ACC112 (cell line): ENCODE results near the gene CFAP99.

ENCODE experiments used
- H2AFZ ChIP-seq: fragments of 200-600 bp; sonication (generic); one replicate; pipeline ENCODE4 v1.6.0; 2017; ENCODE audit warnings: antibody characterized with exemption, low read length; ENCODE audit not compliant: unreplicated experiment
- H3K27ac ChIP-seq: fragments of 200-600 bp; sonication (generic); 2 replicates; pipeline ENCODE4 v1.5.1; 2014; ENCODE audit warnings: low read depth, mild to moderate bottlenecking, antibody characterized with exemption, low read length, moderate library complexity
- H3K27me3 ChIP-seq: fragments of 200-600 bp; sonication (generic); 2 replicates; pipeline ENCODE4 v1.6.1; 2014; ENCODE audit warnings: mild to moderate bottlenecking, antibody characterized with exemption, low read length, moderate library complexity, mixed read lengths; ENCODE audit not compliant: insufficient read depth
- H3K36me3 ChIP-seq: fragments of 200-600 bp; sonication (generic); 2 replicates; pipeline ENCODE4 v1.6.1; 2016; ENCODE audit warnings: mild to moderate bottlenecking, antibody characterized with exemption, low read length, moderate library complexity, mixed read lengths; ENCODE audit not compliant: insufficient read depth
- H3K4me1 ChIP-seq: fragments of 200-600 bp; sonication (generic); one replicate; pipeline ENCODE4 v1.6.1; 2016; ENCODE audit warnings: low read length, mixed read lengths; ENCODE audit not compliant: insufficient read depth, unreplicated experiment, control insufficient read depth
- H3K4me3 ChIP-seq: fragments of 200-600 bp; sonication (generic); 2 replicates; pipeline ENCODE4 v1.5.1; 2014; ENCODE audit warnings: mild to moderate bottlenecking, low read depth, low read length
- H3K79me2 ChIP-seq: fragments of 200-600 bp; sonication (generic); one replicate; pipeline ENCODE4 v1.6.0; 2016; ENCODE audit warnings: low read length; ENCODE audit not compliant: control insufficient read depth, unreplicated experiment, insufficient read depth

Gene CFAP99

DNA sequence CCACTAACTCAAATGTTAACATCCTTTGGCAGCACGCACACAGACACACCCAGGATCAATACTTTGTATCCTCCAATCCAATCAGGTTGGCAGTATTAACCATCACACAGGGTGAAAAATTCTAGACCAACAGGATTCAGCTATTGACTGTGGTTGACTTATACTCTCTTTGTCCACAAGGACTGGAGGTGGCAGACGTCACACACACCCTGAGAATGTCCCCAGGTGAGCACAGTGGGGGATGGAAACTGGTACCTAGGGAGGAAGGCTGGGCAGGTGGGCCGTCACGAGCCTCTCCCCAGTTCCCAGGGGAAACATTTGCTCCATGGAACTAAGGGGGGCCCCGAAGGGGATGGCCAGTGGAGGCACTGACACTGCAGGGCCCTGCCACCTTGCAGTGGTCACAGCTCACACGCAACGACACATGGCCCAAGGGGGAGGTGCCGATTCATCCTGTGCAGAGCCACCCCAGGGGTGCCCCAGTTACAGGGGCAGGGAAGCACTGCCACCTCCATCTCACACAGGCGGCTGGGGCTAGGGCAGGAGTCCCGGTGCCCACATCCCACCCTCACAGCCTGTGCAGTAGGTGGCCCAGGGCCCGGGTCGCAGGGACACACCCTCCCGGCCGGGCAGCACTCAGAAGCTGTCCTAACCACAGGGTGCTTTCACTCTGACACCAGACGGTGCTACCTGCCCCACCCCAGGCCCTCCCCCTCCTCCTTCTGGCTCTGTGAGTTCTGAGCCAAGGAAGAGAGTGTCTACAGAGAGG is 17.7 kb upstream of the CFAP99 start:
- no peaks in the 10 kb centered on the region for H3K36me3 ChIP-seq
- H3K27me3 ChIP-seq = no peaks in the 10 kb centered on the region
- H3K4me1 ChIP-seq = peaks cover 8% of the 10 kb centered on the region
- H3K4me3 ChIP-seq = no peak overlapping the region
- no peak overlapping the region for H3K27ac ChIP-seq
- H2AFZ ChIP-seq = no peak overlapping the region
- H3K79me2 ChIP-seq = no peaks in the 10 kb centered on the region

DNA sequence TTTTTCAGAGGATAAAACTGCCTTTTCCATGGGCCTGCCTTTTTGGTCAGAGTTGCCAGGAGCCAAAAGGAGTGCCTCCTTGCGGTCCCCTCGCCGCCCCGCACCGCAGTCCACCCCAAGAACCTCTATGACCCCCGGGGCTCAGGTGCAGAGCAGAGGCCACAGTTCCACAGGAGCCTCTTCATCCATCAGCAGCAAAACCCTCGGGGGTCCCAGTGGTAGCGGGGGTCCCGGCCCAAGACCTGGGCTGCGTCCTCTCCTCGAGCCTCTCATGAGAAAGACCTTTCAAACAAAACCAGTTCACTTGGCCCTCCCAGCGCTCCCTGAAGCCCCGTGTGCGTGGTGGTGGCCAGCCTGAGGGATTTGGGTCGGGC is 17.2 kb upstream of the CFAP99 start:
- Histone ChIP-seq H3K79me2 (no peaks in the 10 kb centered on the region), H2AFZ (peak overlapping the region; percentile 65), H3K27ac (no peak overlapping the region), H3K4me1 (peaks cover 8% of the 10 kb centered on the region), H3K4me3 (peak overlapping the region; percentile 61), H3K27me3 (no peaks in the 10 kb centered on the region), H3K36me3 (no peaks in the 10 kb centered on the region)

DNA sequence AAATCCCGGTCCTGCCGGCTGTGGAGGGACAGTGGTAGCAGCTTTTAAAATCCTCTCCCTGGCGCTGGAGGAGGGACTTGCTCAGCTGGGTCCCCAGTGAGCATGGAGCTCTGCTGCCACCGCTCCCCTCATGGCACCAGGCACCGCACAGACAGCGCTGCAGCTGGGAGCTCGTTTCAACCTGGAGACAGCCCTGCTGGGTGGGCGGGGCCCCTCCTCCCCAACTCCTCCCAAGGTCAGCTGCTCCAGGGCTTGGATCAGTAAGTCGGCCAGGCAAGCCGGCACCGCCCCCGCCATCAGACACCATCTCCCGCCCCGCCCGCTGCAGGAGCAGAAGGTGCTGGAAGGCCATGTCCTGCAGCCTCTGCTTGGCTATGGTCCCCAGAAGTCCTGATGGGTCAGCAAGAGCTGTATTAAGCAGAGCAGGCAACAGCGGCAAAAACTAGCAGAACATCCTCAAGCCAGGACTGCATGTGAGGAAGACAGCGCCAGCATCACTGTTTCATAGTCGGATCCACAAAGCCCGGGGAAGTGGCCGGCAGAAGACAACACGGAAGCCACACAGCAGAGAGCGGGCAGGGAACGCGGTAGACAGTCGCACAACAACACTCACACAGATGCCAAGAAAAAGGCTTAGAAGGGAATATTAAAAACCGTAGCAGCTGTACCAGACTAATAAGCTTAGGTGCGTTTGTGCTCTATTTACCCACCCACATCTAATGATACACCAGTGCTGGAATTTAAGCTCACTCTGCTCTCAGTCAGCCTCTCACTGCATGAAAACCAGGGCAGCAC is 16.5 kb upstream of the CFAP99 start:
- Histone ChIP-seq H3K4me1 (peaks cover 8% of the 10 kb centered on the region), H3K79me2 (no peaks in the 10 kb centered on the region), H3K36me3 (no peaks in the 10 kb centered on the region), H2AFZ (peak overlapping the region; percentile 65), H3K27ac (no peak overlapping the region), H3K27me3 (no peaks in the 10 kb centered on the region), H3K4me3 (peak overlapping the region; percentile 61)

DNA sequence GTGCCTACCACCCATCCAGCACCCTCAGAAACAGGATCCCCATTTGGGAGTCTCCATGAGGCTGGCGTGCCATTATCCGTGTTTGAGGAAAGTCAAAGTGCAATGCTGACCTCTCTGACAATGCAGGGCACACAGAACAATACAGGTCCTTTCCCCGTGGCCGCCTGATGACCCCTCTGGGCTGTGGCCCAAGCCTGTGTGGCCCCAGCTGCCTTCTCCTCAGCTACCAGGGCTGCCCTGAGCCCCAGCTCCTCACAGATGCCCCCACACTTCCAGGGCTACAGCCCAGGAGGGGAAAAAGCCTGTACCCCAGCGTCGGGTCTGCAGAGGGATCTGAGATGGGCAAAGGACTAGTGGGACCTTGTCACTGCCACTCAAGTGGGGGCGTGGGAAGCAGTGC is 15.8 kb upstream of the CFAP99 start:
- Histone ChIP-seq H3K27ac (no peak overlapping the region), H3K4me1 (peaks cover 8% of the 10 kb centered on the region), H3K79me2 (no peaks in the 10 kb centered on the region), H3K4me3 (no peak overlapping the region), H3K27me3 (no peaks in the 10 kb centered on the region), H3K36me3 (no peaks in the 10 kb centered on the region), H2AFZ (no peak overlapping the region)

DNA sequence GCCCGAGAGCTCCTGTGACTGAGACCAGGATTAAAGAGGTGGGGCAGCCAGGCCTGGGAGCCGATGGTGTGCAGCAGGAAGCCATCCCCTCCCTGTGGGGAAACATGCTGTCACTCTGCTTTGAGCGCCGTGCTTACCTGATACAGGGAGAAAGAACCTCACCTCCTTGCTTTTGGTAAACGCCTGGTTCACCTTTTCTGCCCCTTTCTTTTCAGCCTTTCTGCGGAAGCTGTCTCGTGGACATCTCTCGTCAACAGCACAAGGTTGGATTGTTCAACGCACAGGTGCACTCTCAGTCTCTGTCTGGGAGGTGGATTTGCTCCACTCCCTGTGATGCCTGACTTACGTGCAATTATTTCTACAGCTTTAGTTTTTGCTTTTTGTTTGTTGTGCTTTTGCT is 12.3 kb upstream of the CFAP99 start:
- Histone ChIP-seq H3K27me3 (no peaks in the 10 kb centered on the region), H2AFZ (no peak overlapping the region), H3K27ac (no peak overlapping the region), H3K79me2 (peaks cover 11% of the 10 kb centered on the region), H3K36me3 (no peaks in the 10 kb centered on the region), H3K4me1 (peaks cover 8% of the 10 kb centered on the region), H3K4me3 (no peak overlapping the region)

DNA sequence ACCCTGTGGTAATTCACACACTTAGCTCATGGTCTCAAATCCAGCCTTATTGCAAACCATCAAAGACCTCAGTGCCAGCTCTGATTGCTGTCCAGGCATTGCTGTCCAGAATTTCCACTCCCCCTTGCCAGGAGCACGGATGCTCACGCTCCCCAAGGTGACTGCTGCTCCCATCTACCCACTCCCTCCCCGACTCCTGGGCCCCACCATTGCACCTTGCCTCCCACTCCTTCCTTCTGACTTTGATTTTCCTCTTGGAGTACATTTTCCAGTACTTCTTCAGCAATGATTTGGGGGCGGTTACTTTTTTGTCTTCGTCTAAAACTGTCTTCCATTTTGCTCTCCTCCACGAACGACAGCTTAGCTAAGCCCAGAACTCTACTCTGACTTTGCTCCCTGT is 11.8 kb upstream of the CFAP99 start:
- Histone ChIP-seq H3K27me3 (no peaks in the 10 kb centered on the region), H3K36me3 (no peaks in the 10 kb centered on the region), H2AFZ (no peak overlapping the region), H3K27ac (no peak overlapping the region), H3K4me1 (peaks cover 10% of the 10 kb centered on the region), H3K4me3 (no peak overlapping the region), H3K79me2 (peaks cover 11% of the 10 kb centered on the region)

DNA sequence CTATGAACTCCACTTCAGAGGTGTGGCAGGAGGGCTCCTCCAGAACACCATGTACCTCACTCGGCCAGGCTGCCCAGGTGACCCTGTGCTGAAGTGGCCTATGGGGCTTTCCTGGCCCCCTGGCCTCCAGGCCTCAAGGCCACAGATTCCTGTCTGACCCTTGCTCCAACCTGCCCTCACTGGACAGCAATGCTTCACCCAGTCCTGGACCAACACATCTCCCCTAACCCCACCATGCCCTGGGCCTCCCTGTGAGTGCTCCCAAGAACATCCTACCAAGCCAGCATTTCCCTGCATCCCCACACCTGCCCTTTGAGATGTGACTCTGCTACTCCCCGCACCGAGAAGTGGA is 10.8 kb upstream of the CFAP99 start:
- Histone ChIP-seq H2AFZ (no peak overlapping the region), H3K4me3 (no peak overlapping the region), H3K79me2 (peaks cover 11% of the 10 kb centered on the region), H3K36me3 (no peaks in the 10 kb centered on the region), H3K4me1 (peaks cover 12% of the 10 kb centered on the region), H3K27me3 (no peaks in the 10 kb centered on the region), H3K27ac (no peak overlapping the region)

DNA sequence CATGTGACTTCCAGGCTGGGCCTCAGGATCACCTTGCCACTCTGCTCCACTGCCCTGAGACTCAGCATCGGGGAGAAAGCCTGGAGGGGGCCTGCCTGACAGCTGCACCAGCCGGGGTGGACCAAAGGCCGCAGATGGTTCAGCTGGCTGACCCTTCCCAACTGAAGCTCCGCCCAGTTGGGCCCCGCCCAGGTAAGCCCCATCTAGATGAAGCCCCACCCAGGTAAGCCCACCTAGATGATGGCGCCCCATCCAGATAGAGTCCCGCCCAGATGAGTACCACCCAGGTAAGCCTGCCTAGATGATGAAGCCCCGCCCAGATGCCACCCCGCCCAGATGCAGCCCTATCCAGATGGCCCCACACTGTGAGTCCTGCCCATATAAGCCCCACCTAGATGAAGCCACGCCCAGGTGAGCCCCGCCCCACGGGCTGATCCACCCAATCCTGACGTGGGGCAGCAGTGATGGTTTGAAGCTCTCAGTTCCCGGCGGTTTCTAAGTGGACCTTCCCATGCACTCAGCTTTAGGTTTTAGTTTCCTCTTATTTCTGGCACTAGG is 10.3 kb upstream of the CFAP99 start:
- Histone ChIP-seq H3K4me3 (no peak overlapping the region), H3K27ac (no peak overlapping the region), H3K36me3 (no peaks in the 10 kb centered on the region), H3K79me2 (peaks cover 11% of the 10 kb centered on the region), H3K27me3 (no peaks in the 10 kb centered on the region), H2AFZ (no peak overlapping the region), H3K4me1 (peaks cover 12% of the 10 kb centered on the region)

DNA sequence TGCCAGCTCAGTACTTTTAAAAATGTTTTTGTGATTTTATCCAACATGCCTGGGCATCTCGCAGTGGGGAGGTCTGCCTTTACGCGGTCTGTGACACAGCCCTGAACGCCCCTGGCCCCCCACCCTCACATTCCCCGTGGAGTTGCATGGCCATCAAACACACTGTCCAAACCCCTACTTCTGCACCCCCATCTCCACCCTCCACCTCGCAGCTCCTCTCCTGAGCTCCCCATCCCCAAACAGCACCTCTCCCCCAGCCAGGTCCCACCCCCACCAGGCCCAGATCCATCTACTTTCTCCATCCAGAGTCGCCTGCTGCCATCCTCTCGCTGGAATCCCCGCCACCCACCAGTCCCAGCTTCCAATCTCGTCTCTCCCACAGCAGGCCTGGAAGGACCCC is 9.8 kb upstream of the CFAP99 start:
- H3K4me1 ChIP-seq = peaks cover 17% of the 10 kb centered on the region
- no peaks in the 10 kb centered on the region for H3K36me3 ChIP-seq
- H3K4me3 ChIP-seq = no peak overlapping the region
- peaks cover 11% of the 10 kb centered on the region for H3K79me2 ChIP-seq
- H3K27ac ChIP-seq = no peak overlapping the region
- H2AFZ ChIP-seq = no peak overlapping the region
- H3K27me3 ChIP-seq = no peaks in the 10 kb centered on the region

DNA sequence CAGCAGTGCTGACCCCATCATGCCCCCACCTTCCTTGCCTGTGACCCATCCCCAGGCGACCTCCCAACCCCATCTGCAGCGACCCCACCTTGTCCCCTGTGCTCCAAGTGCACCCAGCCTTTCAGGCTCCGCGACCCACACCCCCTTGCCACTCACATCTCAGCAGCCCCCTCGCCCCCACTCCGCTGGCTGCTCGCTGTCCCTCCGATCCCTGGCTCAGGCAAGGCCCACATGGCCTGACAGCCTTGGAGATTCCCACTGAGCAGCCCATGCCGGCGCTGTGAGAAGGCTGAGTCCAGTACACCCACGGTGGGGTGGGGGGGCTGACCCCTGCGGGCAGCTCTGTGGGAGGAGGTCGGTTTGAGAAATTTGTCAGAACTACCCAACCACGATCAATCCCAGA is 9.4 kb upstream of the CFAP99 start:
- H3K27ac ChIP-seq = no peak overlapping the region
- H3K4me3 ChIP-seq = no peak overlapping the region
- H3K79me2 ChIP-seq = peaks cover 11% of the 10 kb centered on the region
- H2AFZ ChIP-seq = no peak overlapping the region
- H3K36me3 ChIP-seq = no peaks in the 10 kb centered on the region
- no peaks in the 10 kb centered on the region for H3K27me3 ChIP-seq
- H3K4me1 ChIP-seq = peaks cover 21% of the 10 kb centered on the region
